ENCODE data around the gene SLIT1.

Gene SLIT1

GRCh38 chr10:97048649-97049427 is 136.9 kb downstream of the SLIT1 start:
- H3K27me3 ChIP-seq (replicated peaks), result no peaks in the 10 kb centered on the region
- in situ Hi-C loops (cut with HindIII; ENCODE audit: low pct_ligation_motif_present, low sequenced_read_pairs), result no loop called here
- no peak for TF ChIP-seq CTCF (IDR thresholded peaks at IDR 0.05; ENCODE audit: low read depth, low read length, missing control alignments)
- DNase-seq, result no peak
- no peak overlapping the region for H3K4me3 ChIP-seq (ENCODE audit: low read depth, low read length)
- H3K36me3 ChIP-seq (replicated peaks), result no peaks in the 10 kb centered on the region
- H3K27ac ChIP-seq, result no peak overlapping the region

- Histone ChIP-seq H3K36me3 (replicated peaks) (no peaks in the 10 kb centered on the region), H3K27me3 (replicated peaks) (no peaks in the 10 kb centered on the region), H3K27ac (no peak overlapping the region), H3K4me3 (ENCODE audit: low read depth, low read length) (no peak overlapping the region)
- no peak for TF ChIP-seq CTCF (IDR thresholded peaks at IDR 0.05; ENCODE audit: low read depth, low read length, missing control alignments)
- no peak for DNase-seq
- in situ Hi-C loops (cut with HindIII; ENCODE audit: low pct_ligation_motif_present, low sequenced_read_pairs), result no loop called here
Observed at GRCh38 chr10:97047788-97048187, 138.0 kb downstream of the SLIT1 start.

GRCh38 chr10:97047083-97047736 is 138.5 kb downstream of the SLIT1 start:
- Histone ChIP-seq H3K27me3 (replicated peaks) (no peaks in the 10 kb centered on the region), H3K36me3 (replicated peaks) (no peaks in the 10 kb centered on the region), H3K4me3 (ENCODE audit: low read depth, low read length) (no peak overlapping the region), H3K27ac (no peak overlapping the region)
- in situ Hi-C loops (cut with HindIII; ENCODE audit: low pct_ligation_motif_present, low sequenced_read_pairs), result no loop called here
- no peak for DNase-seq
- TF ChIP-seq CTCF (IDR thresholded peaks at IDR 0.05; ENCODE audit: low read depth, low read length, missing control alignments), result no peak

GRCh38 chr10:97046456-97047082 is 139.2 kb downstream of the SLIT1 start:
- H3K36me3 ChIP-seq (replicated peaks), result no peaks in the 10 kb centered on the region
- no peak for DNase-seq
- no peak overlapping the region for H3K27ac ChIP-seq
- no peaks in the 10 kb centered on the region for H3K27me3 ChIP-seq (replicated peaks)
- in situ Hi-C loops (cut with HindIII; ENCODE audit: low pct_ligation_motif_present, low sequenced_read_pairs), result no loop called here
- H3K4me3 ChIP-seq (ENCODE audit: low read depth, low read length), result no peak overlapping the region
- TF ChIP-seq CTCF (IDR thresholded peaks at IDR 0.05; ENCODE audit: low read depth, low read length, missing control alignments), result no peak

- H3K27ac ChIP-seq, result no peak overlapping the region
- no peaks in the 10 kb centered on the region for H3K27me3 ChIP-seq (replicated peaks)
- in situ Hi-C loops (cut with HindIII; ENCODE audit: low pct_ligation_motif_present, low sequenced_read_pairs), result no loop called here
- no peak overlapping the region for H3K4me3 ChIP-seq (ENCODE audit: low read depth, low read length)
- TF ChIP-seq CTCF (IDR thresholded peaks at IDR 0.05; ENCODE audit: low read depth, low read length, missing control alignments), result no peak
- no peaks in the 10 kb centered on the region for H3K36me3 ChIP-seq (replicated peaks)
- DNase-seq, result no peak
Observed at GRCh38 chr10:97043563-97043855, 142.2 kb downstream of the SLIT1 start.

All from brain microvascular endothelial cell (primary cell).